Sigmoid colon (tissue), 7 donors: ENCODE data around the gene NOSIP. TPM values are rescaled to one million over a fixed set of nuclear protein-coding genes. Genes with fewer than 3 reads are reported as not detected.

Experiments used
- DNase-seq: peaks from one replicate; pipeline ENCODE4 v3.0.0-alpha.2; 2019
- H3K27ac ChIP-seq, 4 donors: fragments of 200-600 bp; sonication (generic); one replicate each; pipeline ENCODE4 v1.5.1; 2016 to 2019; ENCODE audit warnings: mild to moderate bottlenecking in 1 of 4
- H3K27me3 ChIP-seq, 3 donors: fragments of 200-600 bp; sonication (generic); one replicate each; pipeline ENCODE4 v1.5.1; 2019; ENCODE audit warnings: mild to moderate bottlenecking in 1 of 3
- H3K36me3 ChIP-seq, 4 donors: fragments of 200-600 bp; sonication (generic); one replicate each; pipeline ENCODE4 v1.5.1; 2016 to 2019
- H3K4me1 ChIP-seq, 4 donors: fragments of 200-600 bp; sonication (generic); one replicate each; pipeline ENCODE4 v1.5.1; 2017 to 2019
- H3K4me3 ChIP-seq, 4 donors: fragments of 200-600 bp; sonication (generic); one replicate each; pipeline ENCODE4 v1.5.1; 2017 to 2019; ENCODE audit warnings: mild to moderate bottlenecking in 2 of 4, moderate library complexity in 1 of 4
- H3K9me3 ChIP-seq, 4 donors: fragments of 200-600 bp in 3 of 4; sonication (generic) in 3 of 4; one replicate each; pipeline versions ENCODE4 v1.5.1 to v1.6.1; 2013 to 2019
- CTCF ChIP-seq, 4 experiments: fragments of 450-650 bp in 3 of 4; fragments of 200-600 bp in 1 of 4; IDR thresholded peaks; one replicate each; pipeline ENCODE4 v1.5.1; 2016 to 2019; ENCODE audit warnings: antibody characterized with exemption in 4 of 4, mild to moderate bottlenecking in 3 of 4, moderate library complexity in 2 of 4
- EP300 ChIP-seq, 4 donors: sonication (generic); formaldehyde crosslinking; IDR thresholded peaks; one replicate each; pipeline ENCODE4 v1.6.1; 2017; ENCODE audit warnings: antibody characterized with exemption in 4 of 4
- POLR2A ChIP-seq, 2 donors: fragments of 450-650 bp; IDR thresholded peaks; one replicate each; pipeline ENCODE4 v1.6.1; 2016; ENCODE audit warnings: antibody characterized with exemption in 2 of 2, mild to moderate bottlenecking in 2 of 2, moderate library complexity in 2 of 2
- POLR2AphosphoS5 ChIP-seq, 4 donors: sonication (generic); formaldehyde crosslinking; IDR thresholded peaks; one replicate each; pipeline ENCODE4 v1.6.1; 2017; ENCODE audit warnings: antibody characterized with exemption in 4 of 4
- WGBS, 2 donors: extraction: QIAGEN DNeasy Blood & Tissue Kit; methylation state at CpG; one replicate each; pipeline ENCODE4 v1.1.7; 2013; 5-methylcytosine and 5-hydroxymethylcytosine counted together
- intact Hi-C: fragments of 100-400 bp; cut with DNase I; formaldehyde crosslinking; loops from one replicate; pipeline ENCODE4 v1.15.1; 2023
- polyA plus RNA-seq, 3 donors: library from polyadenylated mRNA; stranded (reverse); fragments of 200-250 nt; gene quantifications; one replicate each; pipeline ENCODE4 v1.2.3, GENCODE V29; 2013
- total RNA-seq, 4 donors: library from RNA; depleted of rRNA; stranded (reverse); fragments of >200 nt; gene quantifications; one replicate each; pipeline ENCODE4 v1.1.0, GENCODE V29; 2016
- donor health status: healthy with polysubstance abuse.
- donor health status: Bipolar disorder and iron deficiency.
- donor health status: healthy.

Gene NOSIP
- total and polyA plus RNA-seq, 7 donors: 47.6 to 123 (median 67.8) TPM

- Histone ChIP-seq H3K9me3 (no peaks in the 10 kb centered on the region), H3K36me3 (peaks cover 0 to 3% (median 0%) of the 10 kb centered on the region in 4 donors), H3K4me1 (peaks cover 0 to 29% (median 23%) of the 10 kb centered on the region in 4 donors), H3K4me3 (no peak overlapping the region), H3K27ac (peak overlapping the region in 3 of 4 donors; percentile 14 to 34 (median 31)), H3K27me3 (no peaks in the 10 kb centered on the region)
- peak; percentile 80 for DNase-seq
- intact Hi-C loops: no loop called here
- TF ChIP-seq POLR2A (IDR thresholded peaks at IDR 0.05) (no peak), EP300 (IDR thresholded peaks at IDR 0.05) (no peak), POLR2AphosphoS5 (IDR thresholded peaks at IDR 0.05) (no peak), CTCF (IDR thresholded peaks at IDR 0.05) (no peak)
- WGBS, 2 donors: 22 to 50% methylated on average over 4 of the region's 4 CpGs
These were observed 64.6 kb downstream of the NOSIP start for GRCh38 chr19:49515767-49516166.

- intact Hi-C loops: no loop called here
- H3K9me3 ChIP-seq: no peaks in the 10 kb centered on the region
- TF ChIP-seq CTCF (IDR thresholded peaks at IDR 0.05) (no peak), POLR2A (IDR thresholded peaks at IDR 0.05) (no peak), POLR2AphosphoS5 (IDR thresholded peaks at IDR 0.05) (no peak), EP300 (IDR thresholded peaks at IDR 0.05) (no peak)
- peak overlapping the region in 3 of 4 donors; percentile 93 to 98 (median 93) for H3K4me3 ChIP-seq
- H3K36me3 ChIP-seq: peaks cover 0 to 3% (median 0%) of the 10 kb centered on the region in 4 donors
- 23 to 71% methylated on average over 21 of the region's 21 CpGs for WGBS, 2 donors
- H3K27me3 ChIP-seq: no peaks in the 10 kb centered on the region
- H3K4me1 ChIP-seq: peaks cover 0 to 29% (median 23%) of the 10 kb centered on the region in 4 donors
- H3K27ac ChIP-seq: peak overlapping the region in 3 of 4 donors; percentile 93 to 96 (median 95)
- DNase-seq: no peak
These were observed 66.2 kb downstream of the NOSIP start for GRCh38 chr19:49514151-49514550.

DNA sequence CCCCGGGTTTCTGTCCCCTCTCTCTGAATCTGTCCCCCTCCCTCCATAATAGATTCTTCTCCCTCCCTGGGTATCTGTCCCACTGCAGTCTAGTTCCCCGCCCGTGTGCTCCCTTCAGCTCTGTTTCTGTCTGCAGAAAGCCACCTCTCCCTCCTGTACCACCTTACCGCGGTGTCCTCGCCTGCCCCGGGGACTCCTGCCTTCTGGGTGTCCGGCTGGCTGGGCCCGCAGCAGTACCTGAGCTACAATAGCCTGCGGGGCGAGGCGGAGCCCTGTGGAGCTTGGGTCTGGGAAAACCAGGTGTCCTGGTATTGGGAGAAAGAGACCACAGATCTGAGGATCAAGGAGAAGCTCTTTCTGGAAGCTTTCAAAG, 66.6 kb downstream of the NOSIP start:
- TF ChIP-seq POLR2A (IDR thresholded peaks at IDR 0.05) (no peak), POLR2AphosphoS5 (IDR thresholded peaks at IDR 0.05) (no peak), EP300 (IDR thresholded peaks at IDR 0.05) (no peak), CTCF (IDR thresholded peaks at IDR 0.05) (no peak)
- Histone ChIP-seq H3K36me3 (peaks cover 0 to 3% (median 0%) of the 10 kb centered on the region in 4 donors), H3K27ac (peak overlapping the region; percentile 85 to 96 (median 94)), H3K9me3 (no peaks in the 10 kb centered on the region), H3K4me3 (peak overlapping the region; percentile 92 to 98 (median 93)), H3K4me1 (peaks cover 0 to 29% (median 23%) of the 10 kb centered on the region in 4 donors), H3K27me3 (no peaks in the 10 kb centered on the region)
- intact Hi-C loops: no loop called here
- DNase-seq: no peak
- WGBS, 2 donors: 8 to 41% methylated on average over 12 of the region's 12 CpGs

GRCh38 chr19:49512970-49513745, 67.2 kb downstream of the NOSIP start:
- Histone ChIP-seq H3K36me3 (peaks cover 0 to 3% (median 0%) of the 10 kb centered on the region in 4 donors), H3K4me3 (peak overlapping the region; percentile 92 to 98 (median 93)), H3K9me3 (no peaks in the 10 kb centered on the region), H3K4me1 (peaks cover 0 to 29% (median 23%) of the 10 kb centered on the region in 4 donors), H3K27me3 (no peaks in the 10 kb centered on the region), H3K27ac (peak overlapping the region; percentile 85 to 96 (median 94))
- WGBS, 2 donors: 0 to 1% methylated on average over 50 of the region's 50 CpGs
- TF ChIP-seq POLR2AphosphoS5 (IDR thresholded peaks at IDR 0.05): no peak
- no peak for TF ChIP-seq EP300 (IDR thresholded peaks at IDR 0.05)
- no peak for TF ChIP-seq CTCF (IDR thresholded peaks at IDR 0.05)
- peak; percentile 85 for DNase-seq
- intact Hi-C loops: no loop called here
